ENCODE measurements around the gene TUBG1.
"Not testable (repeated sequence)": the region's sequence is repeated elsewhere in the genome, so short reads cannot be mapped to it uniquely, and the experiment has no call there.

Gene TUBG1

DNA sequence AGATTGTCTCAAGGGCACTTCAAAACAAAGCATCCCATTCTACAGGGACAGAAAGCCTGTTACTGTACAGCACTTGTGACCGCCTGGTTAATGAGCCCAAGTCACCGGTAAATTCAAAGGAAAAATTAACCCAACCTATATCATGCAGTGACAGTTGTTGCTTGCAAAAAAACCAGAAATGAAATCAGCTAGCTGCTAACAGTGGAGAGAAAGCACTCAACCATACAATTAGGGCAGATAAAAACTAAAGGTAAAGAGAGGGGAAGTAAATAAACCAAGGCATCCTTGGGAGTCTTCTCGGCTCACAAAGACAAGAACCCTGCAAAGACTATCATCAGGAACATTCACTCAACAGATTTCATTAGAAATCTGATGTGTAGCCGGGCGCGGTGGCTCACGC lies 6.2 kb upstream of the TUBG1 start:
- Histone ChIP-seq H3K27me3 (ENCODE audit: control insufficient read depth, low read length) (no peaks in the 10 kb centered on the region), H3F3A (ENCODE audit: control insufficient read depth, insufficient read depth) (0 out of 2 replicates have a peak, but pooled peaks cover 2% of the 10 kb centered on the region), H3K9me3 (ENCODE audit: control insufficient read depth, insufficient read depth, low read length) (no peaks in the 10 kb centered on the region), H3K36me3 (ENCODE audit: control insufficient read depth, low read length) (peaks cover 17% of the 10 kb centered on the region), H3K27ac (ENCODE audit: low read depth, low read length) (no peak overlapping the region), H3K4me3 (ENCODE audit: low read length) (no peak overlapping the region), H3K79me2 (ENCODE audit: control insufficient read depth, low read length) (peaks cover 91% of the 10 kb centered on the region), H3K9me2 (replicated peaks; ENCODE audit: control insufficient read depth, low read length) (no peaks in the 10 kb centered on the region), H3K4me1 (ENCODE audit: control insufficient read depth, low read length) (peaks cover 44% of the 10 kb centered on the region), H4K20me1 (ENCODE audit: control insufficient read depth, insufficient read depth, low read depth, low read length) (no peaks in the 10 kb centered on the region), H3K4me2 (ENCODE audit: low read length) (peak overlapping the region; percentile 24)
- TF ChIP-seq CTCF (IDR thresholded peaks at IDR 0.05; ENCODE audit: low read depth, low read length, poor library complexity, severe bottlenecking): no peak
- TF ChIP-seq EZH2phosphoT487 (IDR thresholded peaks at IDR 0.05; ENCODE audit: borderline replicate concordance, low read length): no peak

- peaks cover 48% of the 10 kb centered on the region for H3K4me1 ChIP-seq (ENCODE audit: control insufficient read depth, low read length)
- H3K36me3 ChIP-seq (ENCODE audit: control insufficient read depth, low read length): peaks cover 34% of the 10 kb centered on the region
- H3K27me3 ChIP-seq (ENCODE audit: control insufficient read depth, low read length): no peaks in the 10 kb centered on the region
- no peak for TF ChIP-seq EZH2phosphoT487 (IDR thresholded peaks at IDR 0.05; ENCODE audit: borderline replicate concordance, low read length)
- no peak for TF ChIP-seq CTCF (IDR thresholded peaks at IDR 0.05; ENCODE audit: low read depth, low read length, poor library complexity, severe bottlenecking)
- peaks cover 2% of the 10 kb centered on the region; the same call in 1 of the 2 replicates for H3F3A ChIP-seq (ENCODE audit: control insufficient read depth, insufficient read depth)
- peak overlapping the region; percentile 91 for H3K4me3 ChIP-seq (ENCODE audit: low read length)
- peaks cover 74% of the 10 kb centered on the region for H3K79me2 ChIP-seq (ENCODE audit: control insufficient read depth, low read length)
- H3K9me3 ChIP-seq (ENCODE audit: control insufficient read depth, insufficient read depth, low read length): no peaks in the 10 kb centered on the region
- no peak overlapping the region for H3K27ac ChIP-seq (ENCODE audit: low read depth, low read length)
- no peaks in the 10 kb centered on the region for H3K9me2 ChIP-seq (replicated peaks; ENCODE audit: control insufficient read depth, low read length)
- H4K20me1 ChIP-seq (ENCODE audit: control insufficient read depth, insufficient read depth, low read depth, low read length): no peaks in the 10 kb centered on the region
- H3K4me2 ChIP-seq (ENCODE audit: low read length): peak overlapping the region; percentile 81
Measured at GRCh38 chr17:42607769-42608168, 1.7 kb upstream of the TUBG1 start.

GRCh38 chr17:42608305-42609181 lies 940 bp upstream of the TUBG1 start:
- H3K79me2 ChIP-seq (ENCODE audit: control insufficient read depth, low read length): peaks cover 67% of the 10 kb centered on the region
- no peak for TF ChIP-seq CTCF (IDR thresholded peaks at IDR 0.05; ENCODE audit: low read depth, low read length, poor library complexity, severe bottlenecking)
- no peak for TF ChIP-seq EZH2phosphoT487 (IDR thresholded peaks at IDR 0.05; ENCODE audit: borderline replicate concordance, low read length)
- H3K27ac ChIP-seq (ENCODE audit: low read depth, low read length): peak overlapping the region; percentile 54

GRCh38 chr17:42609814-42610801 lies 625 bp downstream of the TUBG1 start:
- Histone ChIP-seq H3K4me1 (ENCODE audit: control insufficient read depth, low read length) (peaks cover 30% of the 10 kb centered on the region), H3K27ac (ENCODE audit: low read depth, low read length) (peak overlapping the region; percentile 27)

More at GRCh38 chr17:42608305-42609181, 940 bp upstream of the TUBG1 start:
- peak overlapping the region; percentile 81 for H3K4me2 ChIP-seq (ENCODE audit: low read length)
- peaks cover 38% of the 10 kb centered on the region for H3K36me3 ChIP-seq (ENCODE audit: control insufficient read depth, low read length)
- peaks cover 42% of the 10 kb centered on the region for H3K4me1 ChIP-seq (ENCODE audit: control insufficient read depth, low read length)
- no peaks in the 10 kb centered on the region for H3K9me3 ChIP-seq (ENCODE audit: control insufficient read depth, insufficient read depth, low read length)
- H4K20me1 ChIP-seq (ENCODE audit: control insufficient read depth, insufficient read depth, low read depth, low read length): no peaks in the 10 kb centered on the region
- H3K27me3 ChIP-seq (ENCODE audit: control insufficient read depth, low read length): no peaks in the 10 kb centered on the region
- no peaks in the 10 kb centered on the region for H3K9me2 ChIP-seq (replicated peaks; ENCODE audit: control insufficient read depth, low read length)
- H3K4me3 ChIP-seq (ENCODE audit: low read length): peak overlapping the region; percentile 91
- H3F3A ChIP-seq (ENCODE audit: control insufficient read depth, insufficient read depth): peaks cover 2% of the 10 kb centered on the region; the same call in 1 of the 2 replicates

More at GRCh38 chr17:42609814-42610801, 625 bp downstream of the TUBG1 start:
- H3K9me2 ChIP-seq (replicated peaks; ENCODE audit: control insufficient read depth, low read length); H3F3A ChIP-seq (ENCODE audit: control insufficient read depth, insufficient read depth); H3K9me3 ChIP-seq (ENCODE audit: control insufficient read depth, insufficient read depth, low read length); H4K20me1 ChIP-seq (ENCODE audit: control insufficient read depth, insufficient read depth, low read depth, low read length); H3K27me3 ChIP-seq (ENCODE audit: control insufficient read depth, low read length): not testable (repeated sequence)
- peak overlapping the region; percentile 72 for H3K4me2 ChIP-seq (ENCODE audit: low read length)
- peaks cover 46% of the 10 kb centered on the region for H3K36me3 ChIP-seq (ENCODE audit: control insufficient read depth, low read length)
- peak overlapping the region; percentile 91 for H3K4me3 ChIP-seq (ENCODE audit: low read length)
- peaks cover 51% of the 10 kb centered on the region for H3K79me2 ChIP-seq (ENCODE audit: control insufficient read depth, low read length)

Measured in DOHH2 (cell line).